ENCODE results near the gene SAMM50. TPM values are rescaled to one million over a fixed set of nuclear protein-coding genes. Genes with fewer than 3 reads are reported as not detected.

The SAMM50 gene
- polyA plus RNA-seq, 1 experiment = 61.7 TPM

DNA sequence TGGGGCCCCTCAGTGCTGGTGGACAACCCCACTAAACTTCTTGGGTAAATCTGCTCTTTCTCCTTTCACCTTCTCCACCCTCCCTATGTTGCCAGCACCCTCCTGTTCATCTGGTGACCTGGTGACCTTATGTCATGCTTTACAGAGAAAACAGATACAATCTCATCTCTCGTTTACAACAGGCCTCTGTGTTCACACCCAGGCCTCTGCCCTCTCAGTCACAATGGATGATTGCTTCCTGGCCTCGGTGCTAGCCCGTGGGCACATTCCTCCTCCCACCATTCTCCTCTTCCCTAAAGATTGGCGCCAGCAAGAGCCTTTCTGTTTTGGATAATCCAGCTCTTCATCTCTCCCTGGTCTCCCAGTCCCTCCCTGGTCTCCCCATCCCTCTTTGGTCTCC, 43.9 kb upstream of the SAMM50 start:
- H3K4me3 ChIP-seq (ENCODE audit: low read depth, low read length) = no peak overlapping the region
- DNase-seq (ENCODE audit: low read depth, low spot score) = no peak
- CTCF ChIA-PET = no interaction called here
- POLR2A ChIA-PET = no interaction called here
- TF ChIP-seq, protein P1, sequence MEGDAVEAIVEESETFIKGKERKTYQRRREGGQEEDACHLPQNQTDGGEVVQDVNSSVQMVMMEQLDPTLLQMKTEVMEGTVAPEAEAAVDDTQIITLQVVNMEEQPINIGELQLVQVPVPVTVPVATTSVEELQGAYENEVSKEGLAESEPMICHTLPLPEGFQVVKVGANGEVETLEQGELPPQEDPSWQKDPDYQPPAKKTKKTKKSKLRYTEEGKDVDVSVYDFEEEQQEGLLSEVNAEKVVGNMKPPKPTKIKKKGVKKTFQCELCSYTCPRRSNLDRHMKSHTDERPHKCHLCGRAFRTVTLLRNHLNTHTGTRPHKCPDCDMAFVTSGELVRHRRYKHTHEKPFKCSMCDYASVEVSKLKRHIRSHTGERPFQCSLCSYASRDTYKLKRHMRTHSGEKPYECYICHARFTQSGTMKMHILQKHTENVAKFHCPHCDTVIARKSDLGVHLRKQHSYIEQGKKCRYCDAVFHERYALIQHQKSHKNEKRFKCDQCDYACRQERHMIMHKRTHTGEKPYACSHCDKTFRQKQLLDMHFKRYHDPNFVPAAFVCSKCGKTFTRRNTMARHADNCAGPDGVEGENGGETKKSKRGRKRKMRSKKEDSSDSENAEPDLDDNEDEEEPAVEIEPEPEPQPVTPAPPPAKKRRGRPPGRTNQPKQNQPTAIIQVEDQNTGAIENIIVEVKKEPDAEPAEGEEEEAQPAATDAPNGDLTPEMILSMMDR (IDR thresholded peaks at IDR 0.05; ENCODE audit: low read depth, low read length) = no peak
- H3K27ac ChIP-seq (ENCODE audit: low read depth, low read length) = no peak overlapping the region
- H3K9me3 ChIP-seq (ENCODE audit: control insufficient read depth, insufficient read depth, low read length) = peaks cover 4% of the 10 kb centered on the region
- peaks cover 17% of the 10 kb centered on the region for H3K27me3 ChIP-seq (ENCODE audit: control insufficient read depth, insufficient read depth, low read length)

DNA sequence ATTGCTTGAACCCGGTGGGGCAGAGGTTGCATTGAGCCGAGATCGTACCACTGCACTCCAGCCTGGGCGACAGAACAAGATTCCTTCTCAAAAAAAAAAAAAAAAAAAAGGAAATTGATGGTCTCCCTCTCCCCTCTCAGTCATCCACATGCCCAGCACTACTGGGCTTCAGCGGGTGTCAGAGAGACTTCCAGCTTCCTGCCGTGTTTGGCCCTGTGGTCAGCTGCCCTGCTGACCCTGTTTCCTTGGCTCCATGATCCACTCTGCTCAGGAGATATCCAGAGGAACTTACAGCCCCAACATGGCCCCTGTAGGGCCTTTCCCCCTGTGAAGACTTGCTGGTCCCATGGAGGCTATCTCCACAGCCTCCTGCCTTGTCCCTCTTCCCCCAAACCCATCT, 37.7 kb upstream of the SAMM50 start:
- peaks cover 4% of the 10 kb centered on the region for H3K9me3 ChIP-seq (ENCODE audit: control insufficient read depth, insufficient read depth, low read length)
- TF ChIP-seq, protein P1 (IDR thresholded peaks at IDR 0.05; ENCODE audit: low read depth, low read length) = no peak
- no peak overlapping the region for H3K27ac ChIP-seq (ENCODE audit: low read depth, low read length)
- POLR2A ChIA-PET = interaction anchor here (0.7 kb wide), 1 partner anchor 15 kb away, joined by 7 read pairs; no protein-coding TSS in a partner anchor
- H3K4me3 ChIP-seq (ENCODE audit: low read depth, low read length) = no peak overlapping the region
- no peak for DNase-seq (ENCODE audit: low read depth, low spot score)
- peaks cover under 1% of the 10 kb centered on the region for H3K27me3 ChIP-seq (ENCODE audit: control insufficient read depth, insufficient read depth, low read length)
- CTCF ChIA-PET = no interaction called here

DNA sequence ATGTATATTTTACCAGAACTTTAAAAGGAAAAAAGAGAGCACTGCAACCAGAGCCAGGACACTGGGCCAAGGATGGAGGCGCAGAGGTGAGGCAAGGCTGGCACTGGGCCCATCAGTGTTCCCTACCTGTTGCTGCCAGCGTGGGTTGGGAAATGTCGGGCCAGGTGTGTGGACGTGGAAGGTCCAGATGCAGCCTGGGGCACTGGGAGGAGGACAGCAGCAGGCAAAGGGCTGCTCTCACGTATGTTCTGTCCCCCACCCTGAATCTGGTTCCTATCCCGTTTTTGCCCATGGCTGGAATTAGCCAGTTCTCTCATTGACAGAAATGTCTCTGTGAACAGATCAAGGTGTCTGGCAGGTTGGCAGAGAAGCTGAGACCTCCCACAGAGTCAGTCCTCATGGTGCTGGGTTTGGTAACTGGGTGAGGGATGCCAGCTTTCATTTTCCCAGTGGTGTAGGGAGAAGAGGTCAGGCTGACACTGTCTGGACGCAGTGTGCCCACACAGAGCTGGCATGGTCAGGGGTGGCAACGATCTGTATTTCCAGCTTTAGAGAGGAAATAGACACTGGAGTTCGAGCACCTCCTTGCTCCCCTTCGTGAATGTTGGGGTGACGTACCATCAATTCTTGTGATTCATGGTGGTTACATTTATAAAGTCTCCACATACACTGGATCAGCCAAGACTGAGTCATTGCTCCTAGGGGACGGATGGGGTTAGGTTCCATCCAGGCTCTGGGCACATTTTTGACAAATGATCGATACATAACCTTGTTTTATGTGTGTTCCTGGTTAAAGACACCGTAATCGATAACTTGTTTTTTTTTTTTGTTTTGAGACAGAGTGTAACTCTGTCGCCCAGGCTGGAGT, 35.9 kb upstream of the SAMM50 start:
- Histone ChIP-seq H3K27me3 (ENCODE audit: control insufficient read depth, insufficient read depth, low read length) (no peaks in the 10 kb centered on the region), H3K9me3 (ENCODE audit: control insufficient read depth, insufficient read depth, low read length) (peaks cover 6% of the 10 kb centered on the region), H3K27ac (ENCODE audit: low read depth, low read length) (no peak overlapping the region), H3K4me3 (ENCODE audit: low read depth, low read length) (no peak overlapping the region)
- DNase-seq (ENCODE audit: low read depth, low spot score) = no peak
- CTCF ChIA-PET = interaction anchor here (0.5 kb wide), 1 partner anchor 23 kb away, joined by 4 read pairs; no protein-coding TSS in a partner anchor
- TF ChIP-seq, protein P1 (IDR thresholded peaks at IDR 0.05; ENCODE audit: low read depth, low read length) = no peak
- POLR2A ChIA-PET = no interaction called here

DNA sequence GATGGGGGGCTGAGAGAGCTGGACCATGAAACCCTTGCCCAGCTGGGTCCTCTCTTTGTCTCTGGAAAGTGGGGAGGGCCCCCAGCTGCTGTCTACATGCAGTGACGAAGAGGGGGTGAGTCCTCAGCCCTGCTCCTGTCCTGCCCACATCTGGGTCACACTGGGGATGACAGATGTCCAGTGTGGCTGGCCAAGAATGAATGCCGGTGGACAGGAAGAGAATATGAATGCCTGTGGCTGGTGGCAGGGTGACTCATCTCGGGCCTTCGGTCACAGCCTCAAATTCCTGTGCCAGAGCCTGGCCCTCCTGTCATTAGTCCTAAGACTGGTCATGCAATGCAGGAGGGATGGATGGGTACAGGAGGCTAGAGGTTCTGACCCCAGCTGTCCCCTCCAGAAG, 33.9 kb upstream of the SAMM50 start:
- ChIA-PET POLR2A (no interaction called here), CTCF (no interaction called here)
- no peaks in the 10 kb centered on the region for H3K27me3 ChIP-seq (ENCODE audit: control insufficient read depth, insufficient read depth, low read length)
- TF ChIP-seq, protein P1 (IDR thresholded peaks at IDR 0.05; ENCODE audit: low read depth, low read length) = no peak
- H3K27ac ChIP-seq (ENCODE audit: low read depth, low read length) = peak overlapping the region; percentile 11
- H3K4me3 ChIP-seq (ENCODE audit: low read depth, low read length) = no peak overlapping the region
- peaks cover 3% of the 10 kb centered on the region; the same call in 1 of the 2 replicates for H3K9me3 ChIP-seq (ENCODE audit: control insufficient read depth, insufficient read depth, low read length)
- DNase-seq (ENCODE audit: low read depth, low spot score) = no peak

DNA sequence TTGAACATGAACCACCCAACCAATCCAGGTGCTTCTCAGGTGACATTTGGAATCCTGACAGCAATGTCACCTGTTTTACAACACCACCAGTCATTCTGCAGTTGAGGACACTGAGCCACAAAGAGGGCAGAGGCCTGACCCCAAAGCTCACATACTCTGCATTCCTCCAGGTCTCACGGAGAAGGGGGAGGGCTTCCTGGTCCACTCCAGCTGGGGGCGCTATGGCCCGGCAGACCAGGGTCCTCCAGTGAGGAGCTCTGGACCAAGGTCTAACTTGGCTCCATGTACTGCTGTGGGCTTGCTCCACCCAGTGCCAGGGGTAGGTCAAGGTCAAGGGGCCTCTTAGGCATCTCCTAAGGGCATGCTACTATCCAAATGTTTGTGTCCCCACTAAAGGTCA, 33.1 kb upstream of the SAMM50 start:
- H3K27ac ChIP-seq (ENCODE audit: low read depth, low read length) = peak overlapping the region; percentile 31
- CTCF ChIA-PET = interaction anchor here (1.3 kb wide), 1 partner anchor 24 kb away, joined by 5 read pairs; no protein-coding TSS in a partner anchor

More for the DNA sequence above, 33.1 kb upstream of the SAMM50 start:
- peaks cover 3% of the 10 kb centered on the region; the same call in 1 of the 2 replicates for H3K9me3 ChIP-seq (ENCODE audit: control insufficient read depth, insufficient read depth, low read length)
- POLR2A ChIA-PET = no interaction called here
- H3K4me3 ChIP-seq (ENCODE audit: low read depth, low read length) = no peak overlapping the region
- no peak for DNase-seq (ENCODE audit: low read depth, low spot score)
- TF ChIP-seq, protein P1 (IDR thresholded peaks at IDR 0.05; ENCODE audit: low read depth, low read length) = peak; percentile 13; the same call in 1 of the 2 replicates
- no peaks in the 10 kb centered on the region for H3K27me3 ChIP-seq (ENCODE audit: control insufficient read depth, insufficient read depth, low read length)

Measured in AG04450 (cell line).